ENCODE measurements around the gene PRKN.

The PRKN gene

GRCh38 chr6:162076816-162077215, 650.8 kb downstream of the PRKN start:
- Histone ChIP-seq H2AFZ (ENCODE audit: low read depth) (no peak overlapping the region), H3K27ac (no peak overlapping the region), H3K27me3 (ENCODE audit: insufficient read depth, low read depth) (no peaks in the 10 kb centered on the region), H3K4me1 (ENCODE audit: low read depth, poor library complexity, severe bottlenecking) (no peaks in the 10 kb centered on the region), H3K9ac (no peak overlapping the region), H3K36me3 (ENCODE audit: insufficient read depth) (no peaks in the 10 kb centered on the region), H3K79me2 (ENCODE audit: insufficient read depth, low read depth) (no peaks in the 10 kb centered on the region), H3K4me2 (no peak overlapping the region), H3K4me3 (IDR thresholded peaks at IDR 0.05; ENCODE audit: insufficient read depth, low read depth, low read length) (no peak overlapping the region), H4K20me1 (ENCODE audit: insufficient read depth) (no peaks in the 10 kb centered on the region)
- no peak for TF ChIP-seq CTCF (conservative IDR thresholded peaks at IDR 0.05; ENCODE audit: low read depth, low read length)

- no peak overlapping the region for H3K4me2 ChIP-seq
Measured at GRCh38 chr6:162074641-162075275, 652.8 kb downstream of the PRKN start.

GRCh38 chr6:162070639-162071038, 656.9 kb downstream of the PRKN start:
- Histone ChIP-seq H3K4me3 (IDR thresholded peaks at IDR 0.05; ENCODE audit: insufficient read depth, low read depth, low read length) (no peak overlapping the region), H3K9ac (no peak overlapping the region), H3K4me1 (ENCODE audit: low read depth, poor library complexity, severe bottlenecking) (no peaks in the 10 kb centered on the region), H3K79me2 (ENCODE audit: insufficient read depth, low read depth) (no peaks in the 10 kb centered on the region), H4K20me1 (ENCODE audit: insufficient read depth) (no peaks in the 10 kb centered on the region), H3K36me3 (ENCODE audit: insufficient read depth) (no peaks in the 10 kb centered on the region), H3K4me2 (no peak overlapping the region), H2AFZ (ENCODE audit: low read depth) (no peak overlapping the region), H3K27me3 (ENCODE audit: insufficient read depth, low read depth) (no peaks in the 10 kb centered on the region), H3K27ac (no peak overlapping the region)
- TF ChIP-seq CTCF (conservative IDR thresholded peaks at IDR 0.05; ENCODE audit: low read depth, low read length): no peak

More at GRCh38 chr6:162074641-162075275, 652.8 kb downstream of the PRKN start:
- no peak overlapping the region for H3K9ac ChIP-seq
- no peaks in the 10 kb centered on the region for H3K36me3 ChIP-seq (ENCODE audit: insufficient read depth)
- H3K4me3 ChIP-seq (IDR thresholded peaks at IDR 0.05; ENCODE audit: insufficient read depth, low read depth, low read length): no peak overlapping the region
- no peaks in the 10 kb centered on the region for H3K79me2 ChIP-seq (ENCODE audit: insufficient read depth, low read depth)
- no peak overlapping the region for H3K27ac ChIP-seq
- TF ChIP-seq CTCF (conservative IDR thresholded peaks at IDR 0.05; ENCODE audit: low read depth, low read length): no peak
- H3K27me3 ChIP-seq (ENCODE audit: insufficient read depth, low read depth): no peaks in the 10 kb centered on the region
- H4K20me1 ChIP-seq (ENCODE audit: insufficient read depth): no peaks in the 10 kb centered on the region
- no peak overlapping the region for H2AFZ ChIP-seq (ENCODE audit: low read depth)
- no peaks in the 10 kb centered on the region for H3K4me1 ChIP-seq (ENCODE audit: low read depth, poor library complexity, severe bottlenecking)

GRCh38 chr6:162069995-162070394, 657.6 kb downstream of the PRKN start:
- Histone ChIP-seq H3K27me3 (ENCODE audit: insufficient read depth, low read depth) (no peaks in the 10 kb centered on the region), H3K4me2 (no peak overlapping the region), H3K4me1 (ENCODE audit: low read depth, poor library complexity, severe bottlenecking) (no peaks in the 10 kb centered on the region), H3K4me3 (IDR thresholded peaks at IDR 0.05; ENCODE audit: insufficient read depth, low read depth, low read length) (no peak overlapping the region), H3K36me3 (ENCODE audit: insufficient read depth) (no peaks in the 10 kb centered on the region), H2AFZ (ENCODE audit: low read depth) (no peak overlapping the region), H3K79me2 (ENCODE audit: insufficient read depth, low read depth) (no peaks in the 10 kb centered on the region), H3K27ac (no peak overlapping the region), H3K9ac (no peak overlapping the region), H4K20me1 (ENCODE audit: insufficient read depth) (no peaks in the 10 kb centered on the region)
- no peak for TF ChIP-seq CTCF (conservative IDR thresholded peaks at IDR 0.05; ENCODE audit: low read depth, low read length)
